ENCODE measurements around the gene SPECC1L.

- TF ChIP-seq CTCF (IDR thresholded peaks at IDR 0.05) (no peak), POLR2AphosphoS5 (IDR thresholded peaks at IDR 0.05) (no peak), POLR2A (IDR thresholded peaks at IDR 0.05) (no peak)
Measured at GRCh38 chr22:24393012-24393559, 122.5 kb downstream of the SPECC1L start.
